AG04450 (cell line): Measurements from ENCODE around the gene BCCIP. TPM values are rescaled to one million over a fixed set of nuclear protein-coding genes. Genes with fewer than 3 reads are reported as not detected.

Source experiments
- CTCF ChIA-PET: fragments of 300-600, 350-600 bp; formaldehyde crosslinking; extraction: SDS; loops from one replicate; lab custom pipeline; 2022; ENCODE audit warnings: antibody characterized with exemption, inconsistent platforms; lab: Charles Lee
- POLR2A ChIA-PET: fragments of 350-600 bp; formaldehyde crosslinking; extraction: SDS; loops from one replicate; lab custom pipeline; 2021; ENCODE audit warnings: antibody characterized with exemption, inconsistent platforms; lab: Yijun Ruan, JAX
- DNase-seq: peaks from one replicate; pipeline ENCODE4 v3.0.0-alpha.2; 2011; ENCODE audit warnings: low read depth, low spot score
- H3K27ac ChIP-seq: one replicate; pipeline ENCODE4 v1.5.1; 2012; ENCODE audit warnings: low read depth, low read length, control low read depth
- H3K27me3 ChIP-seq: one replicate; pipeline ENCODE4 v1.6.0; 2012; ENCODE audit warnings: low read length; ENCODE audit not compliant: control insufficient read depth, insufficient read depth
- H3K4me3 ChIP-seq: 2 replicates; pipeline ENCODE4 v1.5.1; 2011; ENCODE audit warnings: mild to moderate bottlenecking, low read depth, low read length, control low read depth
- H3K9me3 ChIP-seq: 2 replicates; pipeline ENCODE4 v1.5.1; 2012; ENCODE audit warnings: low read length; ENCODE audit not compliant: control insufficient read depth, insufficient read depth
- polyA plus RNA-seq: library from polyadenylated mRNA; depleted of rRNA; stranded (reverse); fragments of >200 nt; gene quantifications from 2 replicates; pipeline ENCODE4 v1.2.3, GENCODE V29; 2011
- TF ChIP-seq, protein P1 (sequence below): IDR thresholded peaks from 2 replicates; pipeline ENCODE4 v1.5.1; 2011; ENCODE audit warnings: low read depth, low read length, control low read depth, inconsistent platforms

Gene BCCIP
- polyA plus RNA-seq, 1 experiment = 63.8 TPM

DNA sequence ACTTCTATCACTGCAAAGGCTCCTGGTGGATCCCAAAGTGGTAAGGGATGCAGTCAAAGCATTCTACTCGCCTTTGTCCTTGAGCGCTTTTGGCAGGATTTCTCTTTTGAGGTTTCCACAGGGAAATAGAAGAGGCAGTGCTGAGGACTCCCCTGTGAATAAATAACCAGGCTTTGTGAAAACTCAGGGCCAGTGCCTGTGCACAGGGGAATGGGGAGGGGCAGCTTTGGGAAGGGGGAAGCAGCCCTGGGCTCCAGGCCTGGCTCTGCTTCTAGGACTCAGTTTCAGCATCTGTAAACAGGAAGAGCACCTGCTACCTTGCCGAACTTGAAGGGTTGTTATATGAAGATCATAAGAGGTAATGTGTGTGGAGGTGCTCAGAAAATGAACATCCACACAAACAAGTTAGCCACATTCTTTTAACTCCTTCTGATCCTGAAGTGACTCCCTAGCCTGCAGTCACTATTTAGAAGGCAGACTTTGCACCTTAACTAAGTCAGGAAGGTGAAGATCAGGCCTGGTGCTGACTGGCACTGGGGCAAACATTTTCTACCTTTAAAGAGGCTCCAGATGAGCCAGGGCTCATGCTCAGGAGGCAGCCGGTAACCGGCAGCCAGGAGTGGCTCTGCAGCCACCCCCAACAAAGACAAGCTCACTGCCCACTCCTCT, 25.2 kb upstream of the BCCIP start:
- TF ChIP-seq, protein P1, sequence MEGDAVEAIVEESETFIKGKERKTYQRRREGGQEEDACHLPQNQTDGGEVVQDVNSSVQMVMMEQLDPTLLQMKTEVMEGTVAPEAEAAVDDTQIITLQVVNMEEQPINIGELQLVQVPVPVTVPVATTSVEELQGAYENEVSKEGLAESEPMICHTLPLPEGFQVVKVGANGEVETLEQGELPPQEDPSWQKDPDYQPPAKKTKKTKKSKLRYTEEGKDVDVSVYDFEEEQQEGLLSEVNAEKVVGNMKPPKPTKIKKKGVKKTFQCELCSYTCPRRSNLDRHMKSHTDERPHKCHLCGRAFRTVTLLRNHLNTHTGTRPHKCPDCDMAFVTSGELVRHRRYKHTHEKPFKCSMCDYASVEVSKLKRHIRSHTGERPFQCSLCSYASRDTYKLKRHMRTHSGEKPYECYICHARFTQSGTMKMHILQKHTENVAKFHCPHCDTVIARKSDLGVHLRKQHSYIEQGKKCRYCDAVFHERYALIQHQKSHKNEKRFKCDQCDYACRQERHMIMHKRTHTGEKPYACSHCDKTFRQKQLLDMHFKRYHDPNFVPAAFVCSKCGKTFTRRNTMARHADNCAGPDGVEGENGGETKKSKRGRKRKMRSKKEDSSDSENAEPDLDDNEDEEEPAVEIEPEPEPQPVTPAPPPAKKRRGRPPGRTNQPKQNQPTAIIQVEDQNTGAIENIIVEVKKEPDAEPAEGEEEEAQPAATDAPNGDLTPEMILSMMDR = no peak
- H3K27ac ChIP-seq = no peak overlapping the region
- no peak for DNase-seq
- ChIA-PET CTCF (no interaction called here), POLR2A (no interaction called here)
- no peaks in the 10 kb centered on the region for H3K9me3 ChIP-seq
- H3K27me3 ChIP-seq = no peaks in the 10 kb centered on the region
- no peak overlapping the region for H3K4me3 ChIP-seq

DNA sequence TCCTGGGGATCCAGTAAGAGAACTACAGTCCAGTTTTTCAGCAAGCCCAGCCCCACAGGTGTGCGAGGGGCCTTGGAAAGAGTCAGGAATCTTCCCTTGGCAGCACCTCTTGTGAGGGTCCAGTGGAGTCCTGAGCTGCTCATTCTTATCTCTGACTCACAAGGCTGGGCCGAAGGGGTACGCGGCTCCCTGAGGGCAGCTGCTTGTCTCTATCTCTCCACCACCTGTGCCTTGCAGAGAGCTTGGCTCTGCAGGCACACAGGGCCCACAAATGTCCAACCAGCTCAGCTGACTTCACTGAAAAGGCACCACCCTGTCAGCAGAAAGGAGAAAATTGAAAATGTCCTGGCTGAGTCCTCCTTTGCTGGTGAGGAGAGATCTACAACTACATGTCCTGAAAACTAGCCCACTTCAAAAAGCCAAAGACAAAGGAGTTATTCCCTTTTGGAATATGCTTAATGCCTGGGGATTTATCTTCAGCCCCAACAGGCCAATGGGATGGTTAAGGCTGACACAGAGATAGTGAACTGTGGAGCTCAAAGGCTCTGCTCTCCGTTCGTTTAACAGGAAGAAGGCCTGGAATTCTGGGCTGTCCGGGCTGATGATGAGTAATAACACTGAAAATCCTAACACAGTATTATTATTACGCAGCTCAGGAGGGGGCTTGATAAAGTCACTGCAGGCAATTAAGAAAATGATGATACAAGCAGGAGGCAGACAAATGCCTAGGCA, 23.7 kb upstream of the BCCIP start:
- ChIA-PET CTCF (no interaction called here), POLR2A (no interaction called here)
- Histone ChIP-seq H3K9me3 (no peaks in the 10 kb centered on the region), H3K27ac (no peak overlapping the region), H3K27me3 (no peaks in the 10 kb centered on the region), H3K4me3 (no peak overlapping the region)
- TF ChIP-seq, protein P1 = no peak
- no peak for DNase-seq

DNA sequence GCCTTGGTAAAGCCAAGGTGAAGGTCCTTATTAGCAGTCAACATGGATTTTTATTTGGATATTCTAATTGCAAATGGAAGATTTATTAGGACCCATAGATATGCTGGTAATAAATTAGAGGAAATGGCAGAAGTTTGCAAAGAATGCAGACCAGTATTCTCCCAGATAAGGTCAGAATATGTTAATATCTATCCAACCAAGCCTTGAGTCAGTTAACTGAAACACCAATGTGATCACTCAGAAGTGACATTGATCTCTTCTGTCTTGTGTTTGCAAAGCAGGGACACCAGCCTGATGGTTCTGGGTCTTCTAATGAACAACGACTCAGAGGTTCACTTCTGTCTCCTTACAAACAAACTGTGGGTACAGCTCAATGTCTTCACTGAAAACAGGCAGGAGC, 21.8 kb upstream of the BCCIP start:
- H3K27me3 ChIP-seq = no peaks in the 10 kb centered on the region
- H3K4me3 ChIP-seq = no peak overlapping the region
- DNase-seq = no peak
- no peak overlapping the region for H3K27ac ChIP-seq
- ChIA-PET POLR2A (no interaction called here), CTCF (no interaction called here)
- no peaks in the 10 kb centered on the region for H3K9me3 ChIP-seq
- TF ChIP-seq, protein P1 = no peak

DNA sequence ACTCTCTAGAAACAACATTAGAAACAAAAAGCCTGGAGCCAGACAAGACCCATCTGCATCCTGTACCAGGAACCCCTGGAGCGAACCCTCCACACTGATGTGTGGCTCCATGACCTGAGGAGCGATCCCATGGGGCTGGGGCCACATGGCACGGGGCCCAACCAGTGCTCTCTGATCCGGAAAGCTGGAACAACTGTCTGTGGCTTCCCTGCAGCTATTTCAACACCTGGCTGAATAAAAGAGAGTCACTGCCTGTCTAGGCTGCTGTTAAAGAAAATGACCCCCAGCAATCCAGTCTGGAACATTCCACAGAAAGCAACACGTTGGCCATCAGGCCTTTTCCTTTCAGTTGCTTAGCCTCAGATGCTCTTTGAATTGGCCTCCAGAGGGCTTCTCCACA, 21.2 kb upstream of the BCCIP start:
- Histone ChIP-seq H3K4me3 (no peak overlapping the region), H3K27me3 (no peaks in the 10 kb centered on the region), H3K27ac (no peak overlapping the region), H3K9me3 (no peaks in the 10 kb centered on the region)
- ChIA-PET POLR2A (interaction anchor here (0.6 kb wide), 1 partner anchor 31 kb away, joined by 6 read pairs; no protein-coding TSS in a partner anchor), CTCF (no interaction called here)
- DNase-seq = no peak
- TF ChIP-seq, protein P1 = no peak

DNA sequence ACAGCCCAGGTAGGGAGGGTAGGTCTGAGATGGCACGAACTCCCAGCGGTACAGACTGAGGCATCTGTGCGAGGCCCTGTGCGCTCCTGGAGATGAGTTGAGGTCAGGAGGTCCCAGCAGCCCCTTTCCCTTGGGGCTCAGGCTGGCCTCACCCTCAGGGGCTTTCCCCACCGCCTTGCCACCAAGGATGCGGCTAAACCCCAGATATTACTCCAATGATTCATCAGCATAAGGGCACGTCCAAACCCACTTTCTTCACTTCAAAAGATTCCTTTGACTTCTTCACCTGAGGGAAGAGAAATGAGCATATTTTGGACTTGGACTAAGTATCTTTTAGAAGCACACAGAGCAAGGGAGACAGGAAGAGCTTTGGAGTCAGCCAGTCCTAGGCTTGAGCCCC, 20.6 kb upstream of the BCCIP start:
- Histone ChIP-seq H3K9me3 (no peaks in the 10 kb centered on the region), H3K4me3 (no peak overlapping the region), H3K27ac (no peak overlapping the region), H3K27me3 (no peaks in the 10 kb centered on the region)
- TF ChIP-seq, protein P1 = no peak
- DNase-seq = no peak
- ChIA-PET POLR2A (interaction anchor here (0.6 kb wide), 1 partner anchor 30 kb away, joined by 6 read pairs; no protein-coding TSS in a partner anchor), CTCF (no interaction called here)
